Right lobe of liver (tissue), 6 donors: ENCODE measurements around the gene SNRNP200. TPM values are rescaled to one million over a fixed set of nuclear protein-coding genes. Genes with fewer than 3 reads are reported as not detected.
A peak's percentile ranks its signal among the peaks of the same experiment; 100 is the strongest.

Source experiments
- ATAC-seq, 4 donors: fragments of 200-7000 bp; cut with Tn5 transposase; one replicate each; pipeline ENCODE4 v1.9.1; 2020; ENCODE audit warnings: mild to moderate bottlenecking in 4 of 4, moderate library complexity in 4 of 4
- DNase-seq, 3 donors: peaks; one replicate each; pipeline ENCODE4 v3.0.0-alpha.2; 2020
- H3K27ac ChIP-seq, 3 donors: fragments of 200-600 bp; one replicate each; pipeline ENCODE4 v1.8.0; 2022
- H3K27me3 ChIP-seq, 2 donors: fragments of 200-600 bp; one replicate each; pipeline ENCODE4 v1.8.0; 2022
- H3K36me3 ChIP-seq, 4 donors: fragments of 200-600 bp; sonication (generic) in 1 of 4; one replicate each; pipeline versions ENCODE4 v1.5.1 to v1.8.0; 2017 to 2022; ENCODE audit warnings: control low read depth in 1 of 4
- H3K4me1 ChIP-seq, 4 donors: fragments of 200-600 bp; sonication (generic) in 1 of 4; one replicate each; pipeline versions ENCODE4 v1.5.1 to v1.8.0; 2017 to 2022; ENCODE audit warnings: control low read depth in 1 of 4
- H3K4me3 ChIP-seq, 3 donors: fragments of 200-600 bp; one replicate each; pipeline ENCODE4 v1.8.0; 2022
- H3K9me3 ChIP-seq, 4 donors: fragments of 200-600 bp; sonication (generic) in 1 of 4; one replicate each; pipeline versions ENCODE4 v1.5.1 to v1.8.0; 2017 to 2022; ENCODE audit warnings: control low read depth in 1 of 4
- POLR2A ChIP-seq: fragments of 450-650 bp; IDR thresholded peaks from one replicate; pipeline ENCODE4 v1.6.1; 2017; ENCODE audit warnings: antibody characterized with exemption, mild to moderate bottlenecking
- whole genome bisulfite sequencing: methylation state at CpG from one replicate; pipeline ENCODE4 v1.1.6; 2018; ENCODE audit warnings: low coverage, low lambda C conversion rate; ENCODE audit not compliant: insufficient coverage; ENCODE audit errors: missing lambda C conversion rate; 5-methylcytosine and 5-hydroxymethylcytosine counted together
- intact Hi-C, 2 donors: fragments of 100-400 bp; cut with DNase I; formaldehyde crosslinking; loops; one replicate each; pipeline versions ENCODE4 v1.11.2 to v1.14.1; 2022
- total RNA-seq, 6 experiments: library from RNA; depleted of rRNA in 2 of 6; stranded (reverse); fragments of >200 nt in 2 of 6; fragmentation: NEBNext Ultra II Directional in 3 of 6; extraction: Animal tissue kit (Norgen Biotek cat#: 25700) in 3 of 6; gene quantifications; one replicate each; pipeline versions ENCODE4 v1.1.0 to v1.2.4, GENCODE V29; 2016 to 2023
- TF ChIP-seq, protein P1 (sequence below), 4 donors: fragments of 200-600 bp in 3 of 4; fragments of 450-650 bp in 1 of 4; IDR thresholded peaks; one replicate each; pipeline versions ENCODE4 v1.5.1 to v1.8.0; 2016 to 2022; ENCODE audit warnings: antibody characterized with exemption in 4 of 4, mild to moderate bottlenecking in 2 of 4
- donor health status: DM: no; HTN: yes; CAD: no.
- donor health status: DM: no; HTN: no; CAD: no.
- donor health status: DM: no; HTN: no; CAD: no.
- donor health status: DM: no; HTN: yes; CAD: no.
- donor health status: DM: no; HTN: yes; CAD: no.

Gene SNRNP200
- total RNA-seq, 6 experiments from 2014 or later: 43.6 to 52.5 (median 46.8) TPM

- H3K9me3 ChIP-seq: no peaks in the 10 kb centered on the region
- WGBS: 41% methylated on average over 4 of the region's 7 CpGs
- no peak overlapping the region for H3K4me3 ChIP-seq
- DNase-seq (no peak), ATAC-seq (no peak)
- intact Hi-C loops: no loop called here
- no peaks in the 10 kb centered on the region for H3K27me3 ChIP-seq
- H3K27ac ChIP-seq: no peak overlapping the region
- TF ChIP-seq POLR2A: no peak
- TF ChIP-seq, protein P1, sequence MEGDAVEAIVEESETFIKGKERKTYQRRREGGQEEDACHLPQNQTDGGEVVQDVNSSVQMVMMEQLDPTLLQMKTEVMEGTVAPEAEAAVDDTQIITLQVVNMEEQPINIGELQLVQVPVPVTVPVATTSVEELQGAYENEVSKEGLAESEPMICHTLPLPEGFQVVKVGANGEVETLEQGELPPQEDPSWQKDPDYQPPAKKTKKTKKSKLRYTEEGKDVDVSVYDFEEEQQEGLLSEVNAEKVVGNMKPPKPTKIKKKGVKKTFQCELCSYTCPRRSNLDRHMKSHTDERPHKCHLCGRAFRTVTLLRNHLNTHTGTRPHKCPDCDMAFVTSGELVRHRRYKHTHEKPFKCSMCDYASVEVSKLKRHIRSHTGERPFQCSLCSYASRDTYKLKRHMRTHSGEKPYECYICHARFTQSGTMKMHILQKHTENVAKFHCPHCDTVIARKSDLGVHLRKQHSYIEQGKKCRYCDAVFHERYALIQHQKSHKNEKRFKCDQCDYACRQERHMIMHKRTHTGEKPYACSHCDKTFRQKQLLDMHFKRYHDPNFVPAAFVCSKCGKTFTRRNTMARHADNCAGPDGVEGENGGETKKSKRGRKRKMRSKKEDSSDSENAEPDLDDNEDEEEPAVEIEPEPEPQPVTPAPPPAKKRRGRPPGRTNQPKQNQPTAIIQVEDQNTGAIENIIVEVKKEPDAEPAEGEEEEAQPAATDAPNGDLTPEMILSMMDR (IDR thresholded peaks at IDR 0.05): no peak
- no peaks in the 10 kb centered on the region for H3K4me1 ChIP-seq
- H3K36me3 ChIP-seq: no peaks in the 10 kb centered on the region
Observed at GRCh38 chr2:96315400-96316071, 10.2 kb upstream of the SNRNP200 start.

- H3K27ac ChIP-seq: no peak overlapping the region
- H3K4me3 ChIP-seq: no peak overlapping the region
- TF ChIP-seq, protein P1 (IDR thresholded peaks at IDR 0.05): no peak
- TF ChIP-seq POLR2A: no peak
- no peaks in the 10 kb centered on the region for H3K9me3 ChIP-seq
- no peaks in the 10 kb centered on the region for H3K4me1 ChIP-seq
- H3K36me3 ChIP-seq: no peaks in the 10 kb centered on the region
- intact Hi-C loops: no loop called here
- 38% methylated on average over 3 of the region's 3 CpGs for WGBS
- no peaks in the 10 kb centered on the region for H3K27me3 ChIP-seq
- no peak for DNase-seq
- ATAC-seq: no peak
Observed at GRCh38 chr2:96315005-96315399, 9.7 kb upstream of the SNRNP200 start.

DNA sequence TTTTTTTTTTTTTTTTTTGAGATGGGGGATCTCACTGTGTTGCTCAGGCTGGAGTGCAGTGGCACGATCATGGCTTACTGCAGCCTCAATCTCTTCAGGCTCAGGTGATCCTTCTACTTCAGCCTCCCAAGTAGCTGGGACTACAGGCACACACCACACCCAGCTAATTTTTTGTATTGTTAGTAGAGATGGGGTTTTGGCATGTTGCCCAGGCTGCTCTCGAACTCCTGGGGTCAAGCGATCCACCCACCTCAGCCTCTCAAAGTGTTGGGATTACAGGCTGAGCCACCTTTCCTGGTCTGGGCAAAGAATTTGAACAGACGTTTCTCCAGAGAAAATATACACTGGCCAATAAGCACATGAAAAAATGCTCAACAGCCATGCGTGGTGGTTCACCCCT lies 2.9 kb upstream of the SNRNP200 start:
- ATAC-seq (no peak), DNase-seq (no peak)
- no peak for TF ChIP-seq POLR2A
- TF ChIP-seq, protein P1 (IDR thresholded peaks at IDR 0.05): no peak
- Histone ChIP-seq H3K27ac (no peak overlapping the region), H3K4me1 (peaks cover 0 to 17% (median 5%) of the 10 kb centered on the region in 4 donors), H3K36me3 (peaks cover 0 to 10% (median 0%) of the 10 kb centered on the region in 4 donors), H3K4me3 (no peak overlapping the region), H3K9me3 (no peaks in the 10 kb centered on the region), H3K27me3 (no peaks in the 10 kb centered on the region)
- 85% methylated on average over 3 of the region's 5 CpGs for WGBS
- intact Hi-C loops: no loop called here

DNA sequence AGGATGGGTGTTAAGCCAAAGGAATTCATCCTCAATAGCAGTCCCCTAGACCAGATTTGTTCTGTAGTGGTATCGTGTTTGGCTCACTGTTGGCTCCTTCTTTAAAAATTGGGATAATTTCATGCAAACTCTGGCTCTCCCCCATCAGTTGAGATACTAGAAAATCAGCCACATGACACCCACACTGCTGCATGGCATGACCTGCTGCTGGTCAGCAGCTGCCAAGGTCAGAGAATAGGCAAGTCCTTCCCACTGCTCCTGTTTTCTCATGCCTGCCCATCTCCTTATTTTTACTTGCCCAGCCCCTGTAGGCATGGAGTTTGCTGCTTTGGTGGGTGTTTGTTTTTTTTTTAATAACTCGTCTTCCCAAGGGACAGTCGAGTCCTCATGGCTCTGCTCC lies 1.0 kb upstream of the SNRNP200 start:
- ATAC-seq (no peak), DNase-seq (no peak)
- H3K27ac ChIP-seq: no peak overlapping the region
- H3K27me3 ChIP-seq: no peaks in the 10 kb centered on the region
- H3K4me1 ChIP-seq: peaks cover 0 to 17% (median 5%) of the 10 kb centered on the region in 4 donors
- peak overlapping the region in 2 of 3 donors; percentile 75 to 93 for H3K4me3 ChIP-seq
- H3K36me3 ChIP-seq: peaks cover 0 to 29% (median 6%) of the 10 kb centered on the region in 4 donors
- TF ChIP-seq, protein P1 (IDR thresholded peaks at IDR 0.05): no peak
- TF ChIP-seq POLR2A: no peak
- intact Hi-C loops: no loop called here
- 94% methylated on average over 2 of the region's 3 CpGs for WGBS
- H3K9me3 ChIP-seq: no peaks in the 10 kb centered on the region
